A549 treated with AZD9567 at 1 μM for 4 hours (cell line): Measurements from ENCODE around the gene HFE. TPM values are rescaled to one million over a fixed set of nuclear protein-coding genes. Genes with fewer than 3 reads are reported as not detected.

Experiments used
- total RNA-seq: library from RNA; stranded (reverse); fragments of 200-300 nt; extraction: Qiagen RNA extraction; gene quantifications from 5 replicates; pipeline ENCODE4 v1.2.3, GENCODE V29; 2022; ENCODE audit not compliant: insufficient read depth

Gene HFE
- total RNA-seq = 10.3 to 15.0 TPM (median 12.6 TPM) in 5 replicates

GRCh38 chr6:26087284-26088115, at the start of gene HFE:
TSS of gene HFE (plus strand) at chr6:26087429. CDS start at chr6:26087441, 12 bp downstream.

Other genes starting within 250 kb of the HFE start
- 0.89 to 1.0 TPM (median 0.98 TPM) in 4 of 5 replicates, not detected in the other for gene SLC17A3, start 213.2 kb upstream of the HFE start, total RNA-seq
- gene SLC17A2, start 156.7 kb upstream of the HFE start, total RNA-seq = not detected in 5 replicates
- 1.3 to 1.7 TPM (median 1.5 TPM) in 5 replicates for gene TRIM38, start 124.6 kb upstream of the HFE start, total RNA-seq